Sigmoid colon (tissue), 7 donors: ENCODE results near the gene CDC14B. TPM values are rescaled to one million over a fixed set of nuclear protein-coding genes. Genes with fewer than 3 reads are reported as not detected.

ENCODE experiments used
- DNase-seq: peaks from one replicate; pipeline ENCODE4 v3.0.0-alpha.2; 2019
- H3K27ac ChIP-seq, 4 donors: fragments of 200-600 bp; sonication (generic); one replicate each; pipeline ENCODE4 v1.5.1; 2016 to 2019; ENCODE audit warnings: mild to moderate bottlenecking in 1 of 4
- H3K27me3 ChIP-seq, 3 donors: fragments of 200-600 bp; sonication (generic); one replicate each; pipeline ENCODE4 v1.5.1; 2019; ENCODE audit warnings: mild to moderate bottlenecking in 1 of 3
- H3K36me3 ChIP-seq, 4 donors: fragments of 200-600 bp; sonication (generic); one replicate each; pipeline ENCODE4 v1.5.1; 2016 to 2019
- H3K4me1 ChIP-seq, 4 donors: fragments of 200-600 bp; sonication (generic); one replicate each; pipeline ENCODE4 v1.5.1; 2017 to 2019
- H3K4me3 ChIP-seq, 4 donors: fragments of 200-600 bp; sonication (generic); one replicate each; pipeline ENCODE4 v1.5.1; 2017 to 2019; ENCODE audit warnings: mild to moderate bottlenecking in 2 of 4, moderate library complexity in 1 of 4
- H3K9me3 ChIP-seq, 4 donors: fragments of 200-600 bp in 3 of 4; sonication (generic) in 3 of 4; one replicate each; pipeline versions ENCODE4 v1.5.1 to v1.6.1; 2013 to 2019
- EP300 ChIP-seq, 4 donors: sonication (generic); formaldehyde crosslinking; IDR thresholded peaks; one replicate each; pipeline ENCODE4 v1.6.1; 2017; ENCODE audit warnings: antibody characterized with exemption in 4 of 4
- POLR2A ChIP-seq, 2 donors: fragments of 450-650 bp; IDR thresholded peaks; one replicate each; pipeline ENCODE4 v1.6.1; 2016; ENCODE audit warnings: antibody characterized with exemption in 2 of 2, mild to moderate bottlenecking in 2 of 2, moderate library complexity in 2 of 2
- POLR2AphosphoS5 ChIP-seq, 4 donors: sonication (generic); formaldehyde crosslinking; IDR thresholded peaks; one replicate each; pipeline ENCODE4 v1.6.1; 2017; ENCODE audit warnings: antibody characterized with exemption in 4 of 4
- WGBS, 2 donors: extraction: QIAGEN DNeasy Blood & Tissue Kit; methylation state at CpG; one replicate each; pipeline ENCODE4 v1.1.7; 2013; 5-methylcytosine and 5-hydroxymethylcytosine counted together
- intact Hi-C: fragments of 100-400 bp; cut with DNase I; formaldehyde crosslinking; loops from one replicate; pipeline ENCODE4 v1.15.1; 2023
- polyA plus RNA-seq, 3 donors: library from polyadenylated mRNA; stranded (reverse); fragments of 200-250 nt; gene quantifications; one replicate each; pipeline ENCODE4 v1.2.3, GENCODE V29; 2013
- total RNA-seq, 4 donors: library from RNA; depleted of rRNA; stranded (reverse); fragments of >200 nt; gene quantifications; one replicate each; pipeline ENCODE4 v1.1.0, GENCODE V29; 2016
- TF ChIP-seq, protein P1 (sequence below), 4 experiments: fragments of 450-650 bp in 3 of 4; fragments of 200-600 bp in 1 of 4; IDR thresholded peaks; one replicate each; pipeline ENCODE4 v1.5.1; 2016 to 2019; ENCODE audit warnings: antibody characterized with exemption in 4 of 4, mild to moderate bottlenecking in 3 of 4, moderate library complexity in 2 of 4
- donor health status: healthy with polysubstance abuse.
- donor health status: Bipolar disorder and iron deficiency.
- donor health status: healthy.

CDC14B gene
- total and polyA plus RNA-seq, 7 donors: 5.6 to 35.7 (median 12.5) TPM

GRCh38 chr9:96574455-96574854 lies 45.2 kb downstream of the CDC14B start:
- 94 to 99% methylated on average over 4 of the region's 4 CpGs for whole genome bisulfite sequencing, 2 donors
- DNase-seq: no peak
- no peaks in the 10 kb centered on the region for H3K4me1 ChIP-seq
- intact Hi-C loops: no loop called here
- no peaks in the 10 kb centered on the region for H3K27me3 ChIP-seq
- no peak overlapping the region for H3K4me3 ChIP-seq
- no peaks in the 10 kb centered on the region for H3K36me3 ChIP-seq
- no peak overlapping the region for H3K27ac ChIP-seq
- TF ChIP-seq POLR2A (IDR thresholded peaks at IDR 0.05) (no peak), EP300 (IDR thresholded peaks at IDR 0.05) (no peak), POLR2AphosphoS5 (IDR thresholded peaks at IDR 0.05) (no peak)
- TF ChIP-seq, protein P1, sequence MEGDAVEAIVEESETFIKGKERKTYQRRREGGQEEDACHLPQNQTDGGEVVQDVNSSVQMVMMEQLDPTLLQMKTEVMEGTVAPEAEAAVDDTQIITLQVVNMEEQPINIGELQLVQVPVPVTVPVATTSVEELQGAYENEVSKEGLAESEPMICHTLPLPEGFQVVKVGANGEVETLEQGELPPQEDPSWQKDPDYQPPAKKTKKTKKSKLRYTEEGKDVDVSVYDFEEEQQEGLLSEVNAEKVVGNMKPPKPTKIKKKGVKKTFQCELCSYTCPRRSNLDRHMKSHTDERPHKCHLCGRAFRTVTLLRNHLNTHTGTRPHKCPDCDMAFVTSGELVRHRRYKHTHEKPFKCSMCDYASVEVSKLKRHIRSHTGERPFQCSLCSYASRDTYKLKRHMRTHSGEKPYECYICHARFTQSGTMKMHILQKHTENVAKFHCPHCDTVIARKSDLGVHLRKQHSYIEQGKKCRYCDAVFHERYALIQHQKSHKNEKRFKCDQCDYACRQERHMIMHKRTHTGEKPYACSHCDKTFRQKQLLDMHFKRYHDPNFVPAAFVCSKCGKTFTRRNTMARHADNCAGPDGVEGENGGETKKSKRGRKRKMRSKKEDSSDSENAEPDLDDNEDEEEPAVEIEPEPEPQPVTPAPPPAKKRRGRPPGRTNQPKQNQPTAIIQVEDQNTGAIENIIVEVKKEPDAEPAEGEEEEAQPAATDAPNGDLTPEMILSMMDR (IDR thresholded peaks at IDR 0.05): no peak
- H3K9me3 ChIP-seq: no peaks in the 10 kb centered on the region

GRCh38 chr9:96567203-96567700 lies 52.4 kb downstream of the CDC14B start:
- 2 to 6% methylated on average over 20 of the region's 20 CpGs for WGBS, 2 donors
- H3K4me3 ChIP-seq: peak overlapping the region; percentile 55 to 83 (median 78)
- H3K4me1 ChIP-seq: peaks cover 0 to 24% (median 11%) of the 10 kb centered on the region in 4 donors
- intact Hi-C loops: loop anchor here (1.0 to 5.0 kb wide), 3 partner anchors 52 to 115 kb away; partner anchors contain the start of genes CDC14B, HABP4 and PRXL2C
- H3K27ac ChIP-seq: peak overlapping the region; percentile 86 to 90 (median 88)
- H3K27me3 ChIP-seq: no peaks in the 10 kb centered on the region
- H3K36me3 ChIP-seq: peaks cover 0 to 7% (median 0%) of the 10 kb centered on the region in 4 donors
- H3K9me3 ChIP-seq: no peaks in the 10 kb centered on the region
- no peak for TF ChIP-seq POLR2A (IDR thresholded peaks at IDR 0.05)
- DNase-seq: no peak

- H3K27me3 ChIP-seq: no peaks in the 10 kb centered on the region
- TF ChIP-seq, protein P1 (IDR thresholded peaks at IDR 0.05): peak; percentile 31 to 63 (median 44)
- TF ChIP-seq POLR2A (IDR thresholded peaks at IDR 0.05) (no peak), EP300 (IDR thresholded peaks at IDR 0.05) (no peak), POLR2AphosphoS5 (IDR thresholded peaks at IDR 0.05) (peak in 3 of 4 donors; percentile 3 to 58 (median 41))
- 0% methylated on average over 59 of the region's 59 CpGs for WGBS, 2 donors
- peak overlapping the region; percentile 86 to 90 (median 88) for H3K27ac ChIP-seq
- H3K4me1 ChIP-seq: peaks cover 0 to 24% (median 11%) of the 10 kb centered on the region in 4 donors
- H3K4me3 ChIP-seq: peak overlapping the region; percentile 55 to 83 (median 78)
- peak; percentile 88 for DNase-seq
- H3K36me3 ChIP-seq: peaks cover 0 to 13% (median 2%) of the 10 kb centered on the region in 4 donors
- intact Hi-C loops: loop anchor here (1.0 to 5.0 kb wide), 3 partner anchors 52 to 114 kb away; partner anchors contain the start of genes CDC14B, HABP4 and PRXL2C
- H3K9me3 ChIP-seq: no peaks in the 10 kb centered on the region
Observed at GRCh38 chr9:96566498-96567202, 53.0 kb downstream of the CDC14B start.

DNA sequence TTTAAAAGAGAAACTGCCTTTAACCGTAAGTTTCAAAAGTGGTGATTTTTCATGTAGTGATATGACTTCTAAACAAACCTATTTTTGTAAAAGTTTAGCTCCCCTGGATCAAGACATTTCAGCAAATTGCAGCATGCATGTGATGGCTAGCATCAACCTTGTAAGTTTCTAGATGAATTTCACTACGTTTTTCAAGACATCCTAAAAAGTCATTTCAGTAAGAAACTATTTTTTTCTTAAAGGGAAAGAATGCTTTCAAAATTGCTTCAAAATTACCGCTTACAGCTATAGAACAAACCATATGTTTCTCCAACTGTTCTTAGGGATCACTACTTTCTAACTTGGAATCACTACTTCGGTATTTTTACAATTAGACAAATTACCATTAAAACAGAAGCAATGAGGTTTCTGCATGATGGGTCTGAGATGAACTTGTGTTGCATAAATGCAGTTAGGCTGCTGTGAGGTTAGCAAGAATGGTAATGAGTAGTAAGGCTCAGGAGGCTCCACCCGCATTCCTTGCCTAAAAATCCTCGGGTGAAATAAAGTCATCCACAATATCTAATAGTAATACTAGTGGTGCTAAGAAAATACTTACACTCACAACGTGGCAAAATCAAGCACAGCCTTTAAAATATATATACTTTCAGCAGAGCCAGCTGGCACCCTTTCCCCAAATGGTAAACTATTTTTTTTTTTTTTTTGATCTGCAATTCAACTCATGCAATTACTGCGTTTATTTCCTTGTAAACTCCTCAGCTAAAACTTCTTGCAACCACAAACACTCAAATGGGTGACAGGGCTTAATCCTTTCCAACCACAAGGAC lies 53.8 kb downstream of the CDC14B start:
- Histone ChIP-seq H3K27ac (peak overlapping the region; percentile 86 to 90 (median 88)), H3K4me3 (peak overlapping the region; percentile 55 to 83 (median 78)), H3K27me3 (no peaks in the 10 kb centered on the region), H3K9me3 (no peaks in the 10 kb centered on the region), H3K4me1 (peaks cover 0 to 24% (median 11%) of the 10 kb centered on the region in 4 donors), H3K36me3 (peaks cover 0 to 20% (median 4%) of the 10 kb centered on the region in 4 donors)
- WGBS, 2 donors: 7 to 22% methylated on average over 8 of the region's 8 CpGs
- DNase-seq: no peak
- intact Hi-C loops: loop anchor here (2.0 to 5.0 kb wide), 2 partner anchors 53 to 114 kb away; partner anchors contain the start of genes CDC14B and HABP4
- TF ChIP-seq, protein P1 (IDR thresholded peaks at IDR 0.05): no peak
- no peak for TF ChIP-seq POLR2A (IDR thresholded peaks at IDR 0.05)
- TF ChIP-seq EP300 (IDR thresholded peaks at IDR 0.05): no peak
- TF ChIP-seq POLR2AphosphoS5 (IDR thresholded peaks at IDR 0.05): peak in 1 of 4 donors; percentile 37
